ENCODE results near the gene PTPRE. TPM values are rescaled to one million over a fixed set of nuclear protein-coding genes. Genes with fewer than 3 reads are reported as not detected.

Gene PTPRE
- total and polyA plus RNA-seq, 10 of the 15 experiments (the other 5 are each of a cell fraction or from before 2014, with no cell fraction given) = 2.9 to 7.6 (median 5.8) TPM

GRCh38 chr10:127943336-127943910, 36.5 kb downstream of the PTPRE start:
- ATAC-seq = no peak
- ChIA-PET CTCF (no interaction called here), POLR2A (interaction anchor here (0.6 kb wide), 1 partner anchor 17 kb away, joined by 3 read pairs; no protein-coding TSS in a partner anchor)

DNA sequence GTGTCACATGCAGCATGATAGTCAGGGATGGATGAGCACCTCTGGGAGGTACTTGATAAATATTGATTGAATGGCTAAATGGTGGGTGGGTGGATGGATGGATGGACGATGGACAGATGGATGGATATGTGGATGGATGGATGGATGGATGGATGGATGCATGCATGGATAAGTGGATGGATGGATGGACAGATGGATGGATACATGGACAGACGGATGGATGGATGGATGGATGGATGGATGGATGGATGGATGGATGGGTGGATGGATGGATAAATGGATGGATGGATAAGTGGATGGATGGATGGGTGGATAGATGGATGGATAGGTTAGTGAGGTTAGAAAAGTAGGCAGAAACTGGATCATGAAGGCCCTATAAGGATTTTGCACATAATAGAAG, 37.4 kb downstream of the PTPRE start:
- no peak overlapping the region for H3K4me2 ChIP-seq (ENCODE audit: control insufficient read depth, insufficient read depth)
- TF ChIP-seq ZNF207 (IDR thresholded peaks at IDR 0.05; ENCODE audit: borderline replicate concordance) (no peak), BACH1 (IDR thresholded peaks at IDR 0.05; ENCODE audit: borderline replicate concordance) (no peak), ATF3 (IDR thresholded peaks at IDR 0.05; ENCODE audit: borderline replicate concordance, extremely low read depth, low read depth, low read length) (no peak), SMC3 (IDR thresholded peaks at IDR 0.05; ENCODE audit: borderline replicate concordance, low read length) (no peak), BRCA1 (IDR thresholded peaks at IDR 0.05; ENCODE audit: low read depth, low read length) (no peak), GABPA (IDR thresholded peaks at IDR 0.05; ENCODE audit: low read depth) (no peak), MXI1 (IDR thresholded peaks at IDR 0.05; ENCODE audit: low read depth, low read length) (no peak), TCF3 (IDR thresholded peaks at IDR 0.05; ENCODE audit: borderline replicate concordance, insufficient read depth, low read depth, low read length) (no peak), FOS (IDR thresholded peaks at IDR 0.05; ENCODE audit: borderline replicate concordance, extremely low read depth, insufficient read length) (no peak), SMAD5 (IDR thresholded peaks at IDR 0.05; ENCODE audit: low read depth) (no peak), RB1 (IDR thresholded peaks at IDR 0.05; ENCODE audit: borderline replicate concordance) (no peak), ZNF384 (IDR thresholded peaks at IDR 0.05; ENCODE audit: borderline replicate concordance, low read depth, low read length) (no peak), MTA2 (IDR thresholded peaks at IDR 0.05; ENCODE audit: low read depth) (no peak), ELK1 (IDR thresholded peaks at IDR 0.05; ENCODE audit: low read depth, low read length) (no peak), EZH2 (IDR thresholded peaks at IDR 0.05; ENCODE audit: borderline replicate concordance, control insufficient read depth, low read depth, low read length) (no peak)

More at GRCh38 chr10:127943336-127943910, 36.5 kb downstream of the PTPRE start:
- no peak overlapping the region for H3K9ac ChIP-seq (ENCODE audit: control insufficient read depth, insufficient read depth, low read length)
- no peak overlapping the region for H2AFZ ChIP-seq (ENCODE audit: control insufficient read depth, low read depth, low read length)
- ChIA-PET RAD21 (ENCODE audit: unreplicated experiment) (no interaction called here), SMC1A (ENCODE audit: uncharacterized antibody, unreplicated experiment) (no interaction called here)
- no peak for DNase-seq (ENCODE audit: low read depth, low spot score)
- H3K27ac ChIP-seq (ENCODE audit: control insufficient read depth, insufficient read depth) = no peak overlapping the region
- TF ChIP-seq MYC (IDR thresholded peaks at IDR 0.05; ENCODE audit: insufficient read depth, insufficient read length, insufficient replicate concordance, low read length, severe bottlenecking) = no peak
- H3K4me2 ChIP-seq (ENCODE audit: control insufficient read depth, insufficient read depth) = no peak overlapping the region
- no peaks in the 10 kb centered on the region for H4K20me1 ChIP-seq (ENCODE audit: control insufficient read depth, insufficient read depth)
- FAIRE-seq = no peak
- no peaks in the 10 kb centered on the region; a peak in 3 of 4 replicates for H3K27me3 ChIP-seq (replicated peaks in 1 of 2; ENCODE audit: control insufficient read depth in 2 of 2, insufficient read depth in 2 of 2, low read length in 1 of 2)
- BruUV-seq (replicated peaks) = no TSS peak
- H3K79me2 ChIP-seq (ENCODE audit: control insufficient read depth, insufficient read depth, low read length) = no peaks in the 10 kb centered on the region
- in situ Hi-C loops (cut with MboI) (no loop called here), intact Hi-C loops (cut with micrococcal nuclease; ENCODE audit: unreplicated experiment) (no loop called here)
- H3K36me3 ChIP-seq (ENCODE audit: control insufficient read depth in 2 of 2, insufficient read depth in 2 of 2, low read length in 1 of 2) = no peaks in the 10 kb centered on the region
- H3K9me3 ChIP-seq (replicated peaks; ENCODE audit: control insufficient read depth, insufficient read depth, low read length) = no peaks in the 10 kb centered on the region
- no peak overlapping the region for H3K4me3 ChIP-seq
- WGBS (ENCODE audit: insufficient coverage, insufficient replicate concordance, low lambda C conversion rate, missing lambda C conversion rate) = 39% methylated on average over 10 of the region's 10 CpGs
- no peaks in the 10 kb centered on the region for H3K4me1 ChIP-seq (ENCODE audit: control insufficient read depth, insufficient read depth, low read length)

More for the DNA sequence above, 37.4 kb downstream of the PTPRE start:
- Histone ChIP-seq H3K4me3 (no peak overlapping the region), H3K36me3 (ENCODE audit: control insufficient read depth in 2 of 2, insufficient read depth in 2 of 2, low read length in 1 of 2) (no peaks in the 10 kb centered on the region), H3K27me3 (replicated peaks in 1 of 2; ENCODE audit: control insufficient read depth in 2 of 2, insufficient read depth in 2 of 2, low read length in 1 of 2) (no peaks in the 10 kb centered on the region; a peak in 2 of 4 replicates), H3K27ac (ENCODE audit: control insufficient read depth, insufficient read depth) (no peak overlapping the region), H2AFZ (ENCODE audit: control insufficient read depth, low read depth, low read length) (no peak overlapping the region), H3K9ac (ENCODE audit: control insufficient read depth, insufficient read depth, low read length) (no peak overlapping the region), H4K20me1 (ENCODE audit: control insufficient read depth, insufficient read depth) (no peaks in the 10 kb centered on the region), H3K79me2 (ENCODE audit: control insufficient read depth, insufficient read depth, low read length) (no peaks in the 10 kb centered on the region), H3K9me3 (replicated peaks; ENCODE audit: control insufficient read depth, insufficient read depth, low read length) (no peaks in the 10 kb centered on the region), H3K4me1 (ENCODE audit: control insufficient read depth, insufficient read depth, low read length) (no peaks in the 10 kb centered on the region)
- ATAC-seq = no peak
- no peak for DNase-seq (ENCODE audit: low read depth, low spot score)
- in situ Hi-C loops (cut with MboI) (no loop called here), intact Hi-C loops (cut with micrococcal nuclease; ENCODE audit: unreplicated experiment) (no loop called here)
- ChIA-PET RAD21 (ENCODE audit: unreplicated experiment) (no interaction called here), POLR2A (no interaction called here), CTCF (no interaction called here), SMC1A (ENCODE audit: uncharacterized antibody, unreplicated experiment) (no interaction called here)
- no TSS peak for BruUV-seq (replicated peaks)
- 0% methylated on average over 2 of the region's 2 CpGs for WGBS (ENCODE audit: insufficient coverage, insufficient replicate concordance, low lambda C conversion rate, missing lambda C conversion rate)
- FAIRE-seq = no peak
